Measurements from ENCODE around the gene GJB5.

Gene GJB5

GRCh38 chr1:34777519-34778321 lies 22.9 kb downstream of the GJB5 start:
- DNase-seq: no peak

GRCh38 chr1:34778381-34778780 lies 23.5 kb downstream of the GJB5 start:
- no peak for DNase-seq

DNA sequence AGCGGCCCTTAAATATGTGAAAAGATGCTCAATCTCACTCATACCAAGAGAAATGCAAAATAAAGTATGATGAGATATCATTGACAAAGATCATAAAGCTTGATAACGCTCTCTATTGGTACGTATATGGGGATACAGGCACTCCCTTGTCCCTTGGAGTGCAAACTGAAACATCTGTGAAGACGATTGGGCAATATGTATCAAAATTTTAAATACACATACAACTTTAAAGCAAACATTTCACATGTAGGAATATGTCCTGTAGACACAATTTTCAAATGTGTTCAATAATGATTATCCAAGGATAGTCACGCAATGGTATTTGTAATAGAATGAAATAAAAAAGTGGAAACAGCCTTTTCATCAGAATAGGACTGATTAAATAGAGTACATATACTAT lies 24.2 kb downstream of the GJB5 start:
- no peak for DNase-seq

GRCh38 chr1:34779526-34779925 lies 24.7 kb downstream of the GJB5 start:
- DNase-seq: no peak

DNA sequence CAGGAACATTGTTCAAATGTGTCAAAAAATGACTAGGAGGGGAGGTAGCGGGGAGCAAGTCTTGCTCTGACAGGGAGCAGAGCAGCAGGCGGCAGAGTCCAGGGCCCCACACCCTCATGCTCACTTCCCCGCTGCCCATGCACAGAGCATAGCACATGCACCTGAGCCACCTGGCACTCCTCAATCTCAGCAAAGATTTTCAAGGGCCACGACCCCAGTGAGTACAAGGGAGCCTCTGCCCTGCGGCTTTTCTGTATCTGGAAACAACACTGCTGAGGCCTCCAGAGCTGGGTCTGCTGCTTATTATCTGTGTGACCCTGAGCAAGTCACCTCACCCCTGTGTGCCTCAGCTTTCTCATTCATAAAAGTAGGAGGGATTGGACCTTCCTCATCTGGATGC lies 25.1 kb downstream of the GJB5 start:
- DNase-seq: no peak

DNA sequence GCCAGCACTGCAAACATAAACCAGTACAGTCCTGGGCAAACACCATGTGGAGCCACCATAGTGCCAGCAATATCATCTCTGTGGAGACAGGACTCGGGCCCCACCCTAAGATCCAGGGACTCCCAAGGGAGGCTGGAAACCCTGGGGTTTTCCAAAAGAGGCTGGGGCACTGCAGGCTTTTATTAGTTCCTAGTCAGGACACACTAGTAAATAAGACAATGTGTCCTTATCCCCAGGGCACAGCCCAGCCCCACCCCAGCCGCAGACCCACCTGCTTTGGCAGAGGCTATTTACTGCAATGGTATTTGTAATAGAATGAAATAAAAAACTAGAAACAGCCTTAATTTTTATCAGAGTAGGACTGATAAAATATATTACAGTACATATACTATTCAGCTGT lies 25.7 kb downstream of the GJB5 start:
- no peak for DNase-seq

- no peak for DNase-seq
These were observed 26.4 kb downstream of the GJB5 start, which contains the start of gene GJB3 for GRCh38 chr1:34781071-34781843. Gene GJB3, plus strand, starts transcription at chr1:34781214. Its CDS starts 3,549 bp downstream, at chr1:34784763.

DNA sequence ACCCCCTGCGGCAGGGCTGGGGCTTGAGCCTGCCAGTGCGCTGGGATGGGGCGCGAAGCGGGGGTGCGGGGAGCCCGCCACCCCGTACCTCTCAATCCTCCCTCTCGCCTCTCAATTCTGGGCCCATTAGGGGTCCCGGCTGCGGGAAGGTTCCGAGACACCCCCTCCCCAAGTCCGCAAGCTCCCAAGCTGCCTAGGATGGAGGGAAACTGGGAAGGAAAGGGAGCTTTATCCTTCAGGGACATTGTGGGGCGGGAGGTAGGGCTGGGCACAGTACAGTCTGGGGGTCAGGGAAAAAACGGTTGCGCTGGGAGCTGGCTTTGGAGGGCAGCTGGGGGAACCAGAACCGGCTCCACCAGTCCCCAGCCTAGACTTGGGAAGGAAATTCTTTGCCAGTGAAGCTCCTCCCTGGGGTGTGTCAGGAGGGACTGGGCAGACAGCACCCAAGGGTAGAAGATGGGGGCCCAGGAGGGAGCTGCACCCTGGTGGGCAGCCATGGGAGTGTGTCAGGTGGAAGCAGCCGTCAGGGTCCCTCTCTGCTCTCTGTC lies 27.1 kb downstream of the GJB5 start:
- DNase-seq: no peak

DNA sequence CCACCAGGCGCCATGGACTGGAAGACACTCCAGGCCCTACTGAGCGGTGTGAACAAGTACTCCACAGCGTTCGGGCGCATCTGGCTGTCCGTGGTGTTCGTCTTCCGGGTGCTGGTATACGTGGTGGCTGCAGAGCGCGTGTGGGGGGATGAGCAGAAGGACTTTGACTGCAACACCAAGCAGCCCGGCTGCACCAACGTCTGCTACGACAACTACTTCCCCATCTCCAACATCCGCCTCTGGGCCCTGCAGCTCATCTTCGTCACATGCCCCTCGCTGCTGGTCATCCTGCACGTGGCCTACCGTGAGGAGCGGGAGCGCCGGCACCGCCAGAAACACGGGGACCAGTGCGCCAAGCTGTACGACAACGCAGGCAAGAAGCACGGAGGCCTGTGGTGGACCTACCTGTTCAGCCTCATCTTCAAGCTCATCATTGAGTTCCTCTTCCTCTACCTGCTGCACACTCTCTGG lies 29.9 kb downstream of the GJB5 start:
- no peak for DNase-seq

- no peak for DNase-seq
These were observed 30.5 kb downstream of the GJB5 start for GRCh38 chr1:34785231-34785874.

DNA sequence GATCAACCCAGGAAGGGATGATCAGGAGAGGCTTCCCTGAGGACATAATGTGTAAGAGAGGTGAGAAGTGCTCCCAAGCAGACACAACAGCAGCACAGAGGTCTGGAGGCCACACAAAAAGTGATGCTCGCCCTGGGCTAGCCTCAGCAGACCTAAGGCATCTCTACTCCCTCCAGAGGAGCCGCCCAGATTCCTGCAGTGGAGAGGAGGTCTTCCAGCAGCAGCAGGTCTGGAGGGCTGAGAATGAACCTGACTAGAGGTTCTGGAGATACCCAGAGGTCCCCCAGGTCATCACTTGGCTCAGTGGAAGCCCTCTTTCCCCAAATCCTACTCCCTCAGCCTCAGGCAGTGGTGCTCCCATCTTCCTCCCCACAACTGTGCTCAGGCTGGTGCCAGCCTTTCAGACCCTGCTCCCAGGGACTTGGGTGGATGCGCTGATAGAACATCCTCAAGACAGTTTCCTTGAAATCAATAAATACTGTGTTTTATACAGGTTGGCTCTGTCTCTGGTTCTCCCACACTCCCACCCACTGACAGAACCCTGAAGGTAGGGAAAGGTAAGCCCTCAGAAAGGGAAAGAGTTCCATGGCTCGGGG lies 31.1 kb downstream of the GJB5 start:
- no peak for DNase-seq

- DNase-seq: peak; percentile 61
These were observed 31.9 kb downstream of the GJB5 start for GRCh38 chr1:34786521-34787325.

GRCh38 chr1:34787461-34788420 lies 32.9 kb downstream of the GJB5 start:
- no peak for DNase-seq

DNA sequence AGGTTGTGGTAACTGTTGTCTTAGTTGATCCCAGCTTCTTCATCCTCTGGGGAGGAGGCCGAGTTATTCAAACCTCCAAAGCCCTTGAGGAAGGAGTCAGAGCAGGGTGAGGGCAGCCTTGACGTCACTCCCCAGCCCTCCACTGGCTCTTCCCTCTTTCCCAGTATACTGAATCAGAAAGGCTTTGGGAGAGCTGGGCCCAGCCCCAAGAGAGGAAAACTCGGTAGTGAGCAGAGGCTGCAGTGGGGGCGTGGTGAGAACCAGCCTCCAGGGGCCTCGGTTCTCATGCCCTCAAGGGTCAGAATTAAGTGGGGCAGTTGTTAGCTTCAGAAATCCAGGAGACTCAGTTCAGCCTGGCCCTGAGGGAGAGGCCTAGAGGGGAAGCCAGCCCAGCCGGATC lies 36.1 kb downstream of the GJB5 start:
- DNase-seq: no peak

- DNase-seq: no peak
These were observed 37.6 kb downstream of the GJB5 start for GRCh38 chr1:34792424-34792823.

GRCh38 chr1:34792868-34793727 lies 38.3 kb downstream of the GJB5 start, which contains the start of gene GJA4:
Gene GJA4, plus strand, starts transcription at chr1:34792999. Its CDS starts 1,215 bp downstream, at chr1:34794214.
- DNase-seq: no peak

DNA sequence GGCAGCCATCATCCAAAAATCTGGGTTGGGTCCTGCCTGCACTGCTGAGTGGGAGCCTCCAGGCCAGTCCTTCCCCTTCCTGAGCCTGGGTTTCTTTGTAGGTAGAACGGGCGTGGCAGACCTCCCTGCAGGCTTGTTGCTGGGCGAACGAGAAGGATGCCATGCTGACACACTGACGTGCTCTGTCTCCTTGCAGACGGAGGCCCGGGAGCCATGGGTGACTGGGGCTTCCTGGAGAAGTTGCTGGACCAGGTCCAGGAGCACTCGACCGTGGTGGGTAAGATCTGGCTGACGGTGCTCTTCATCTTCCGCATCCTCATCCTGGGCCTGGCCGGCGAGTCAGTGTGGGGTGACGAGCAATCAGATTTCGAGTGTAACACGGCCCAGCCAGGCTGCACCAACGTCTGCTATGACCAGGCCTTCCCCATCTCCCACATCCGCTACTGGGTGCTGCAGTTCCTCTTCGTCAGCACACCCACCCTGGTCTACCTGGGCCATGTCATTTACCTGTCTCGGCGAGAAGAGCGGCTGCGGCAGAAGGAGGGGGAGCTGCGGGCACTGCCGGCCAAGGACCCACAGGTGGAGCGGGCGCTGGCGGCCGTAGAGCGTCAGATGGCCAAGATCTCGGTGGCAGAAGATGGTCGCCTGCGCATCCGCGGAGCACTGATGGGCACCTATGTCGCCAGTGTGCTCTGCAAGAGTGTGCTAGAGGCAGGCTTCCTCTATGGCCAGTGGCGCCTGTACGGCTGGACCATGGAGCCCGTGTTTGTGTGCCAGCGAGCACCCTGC lies 39.3 kb downstream of the GJB5 start:
- no peak for DNase-seq

GRCh38 chr1:34794790-34795180 lies 39.9 kb downstream of the GJB5 start:
- DNase-seq: no peak

- no peak for DNase-seq
These were observed 41.1 kb downstream of the GJB5 start for GRCh38 chr1:34795916-34796315.

Data from activated CD4-positive, CD25-positive, alpha-beta regulatory T cell treated with anti-CD3 and anti-CD28 coated beads, Interleukin-2, amount 50 U/mL, for 72 hours (primary cell).